SK-N-SH treated with all-trans-retinoic acid at 6 μM for 48 hours (cell line): ENCODE measurements around the gene NPC1.

ENCODE experiments used
- ATAC-seq: fragments of 200-7000 bp; cut with Tn5 transposase; 3 replicates; pipeline ENCODE4 v1.9.1; 2020; ENCODE audit warnings: mild to moderate bottlenecking, moderate library complexity
- ARNTL ChIP-seq: fragments of 450-650 bp; formaldehyde crosslinking; IDR thresholded peaks from 2 replicates; pipeline ENCODE4 v1.5.0; 2020; ENCODE audit warnings: low read depth, mild to moderate bottlenecking, moderate library complexity, borderline replicate concordance
- BACH2 ChIP-seq: fragments of 250-450 bp; sonication (Bioruptor Pico); IDR thresholded peaks from 2 replicates; pipeline ENCODE4 v1.9.0; 2021; ENCODE audit warnings: mild to moderate bottlenecking, borderline replicate concordance
- CREB5 ChIP-seq: fragments of 250-450 bp; sonication (Bioruptor Pico); IDR thresholded peaks from 2 replicates; pipeline ENCODE4 v1.5.1; 2020; ENCODE audit warnings: low read depth, mild to moderate bottlenecking, moderate library complexity
- ESRRG ChIP-seq: fragments of 250-450 bp; sonication (Bioruptor Pico); IDR thresholded peaks from 2 replicates; pipeline ENCODE4 v1.6.1; 2021; ENCODE audit warnings: mild to moderate bottlenecking
- GLIS3 ChIP-seq: fragments of 250-450 bp; sonication (Bioruptor Pico); IDR thresholded peaks from 2 replicates; pipeline ENCODE4 v1.5.0; 2020; ENCODE audit warnings: mild to moderate bottlenecking, moderate library complexity
- ISL1 ChIP-seq: fragments of 250-450 bp; sonication (Bioruptor Pico); IDR thresholded peaks from 2 replicates; pipeline ENCODE4 v2.1.2; 2022; ENCODE audit warnings: mild to moderate bottlenecking, moderate library complexity
- OSR1 ChIP-seq: fragments of 250-450 bp; sonication (Bioruptor Pico); IDR thresholded peaks from 2 replicates; pipeline ENCODE4 v1.8.0; 2022; ENCODE audit warnings: moderate library complexity, mild to moderate bottlenecking, inconsistent platforms
- PATZ1 ChIP-seq: fragments of 250-450 bp; sonication (Bioruptor Pico); IDR thresholded peaks from 2 replicates; pipeline ENCODE4 v1.8.0; 2020; ENCODE audit warnings: mild to moderate bottlenecking, moderate library complexity, borderline replicate concordance
- POU6F1 ChIP-seq: fragments of 250-450 bp; sonication (Bioruptor Pico); IDR thresholded peaks from 2 replicates; pipeline ENCODE4 v1.8.0; 2021; ENCODE audit warnings: low read depth, mild to moderate bottlenecking, moderate library complexity, borderline replicate concordance
- PPARA ChIP-seq: fragments of 250-450 bp; sonication (Bioruptor Pico); IDR thresholded peaks from 2 replicates; pipeline ENCODE4 v1.5.0; 2020; ENCODE audit warnings: mild to moderate bottlenecking, borderline replicate concordance
- RARB ChIP-seq: fragments of 250-450 bp; sonication (Bioruptor Pico); IDR thresholded peaks from 2 replicates; pipeline ENCODE4 v1.8.0; 2021; ENCODE audit warnings: mild to moderate bottlenecking, moderate library complexity
- TCF4 ChIP-seq: fragments of 250-450 bp; sonication (Bioruptor Pico); IDR thresholded peaks from 2 replicates; pipeline ENCODE4 v1.8.0; 2021; ENCODE audit warnings: mild to moderate bottlenecking, moderate library complexity, borderline replicate concordance
- TOX ChIP-seq: fragments of 250-450 bp; sonication (Bioruptor Pico); IDR thresholded peaks from 2 replicates; pipeline ENCODE4 v1.8.0; 2021; ENCODE audit warnings: mild to moderate bottlenecking, moderate library complexity, borderline replicate concordance
- TSHZ2 ChIP-seq: fragments of 250-450 bp; sonication (Bioruptor Pico); IDR thresholded peaks from 2 replicates; pipeline ENCODE4 v1.5.0; 2020; ENCODE audit warnings: mild to moderate bottlenecking, moderate library complexity
- ZC3H10 ChIP-seq: fragments of 250-450 bp; sonication (Bioruptor Pico); IDR thresholded peaks from 2 replicates; pipeline ENCODE4 v1.5.1; 2021; ENCODE audit warnings: mild to moderate bottlenecking, moderate library complexity
- ZFP3 ChIP-seq: fragments of 250-450 bp; sonication (Bioruptor Pico); IDR thresholded peaks from 2 replicates; pipeline ENCODE4 v1.5.0; 2020; ENCODE audit warnings: mild to moderate bottlenecking, moderate library complexity
- ZFP30 ChIP-seq: fragments of 450-650 bp; formaldehyde crosslinking; IDR thresholded peaks from 2 replicates; pipeline ENCODE4 v1.5.0; 2022; ENCODE audit warnings: mild to moderate bottlenecking, moderate library complexity
- ZNF565 ChIP-seq: fragments of 450-650 bp; formaldehyde crosslinking; conservative IDR thresholded peaks from 2 replicates; pipeline ENCODE4 v1.5.0; 2020; ENCODE audit warnings: low read depth, mild to moderate bottlenecking, moderate library complexity
- ZNF70 ChIP-seq: fragments of 450-650 bp; formaldehyde crosslinking; IDR thresholded peaks from 2 replicates; pipeline ENCODE4 v1.5.0; 2020; ENCODE audit warnings: mild to moderate bottlenecking, moderate library complexity
- ZNF8 ChIP-seq: fragments of 450-650 bp; formaldehyde crosslinking; IDR thresholded peaks from 2 replicates; pipeline ENCODE4 v1.5.0; 2020; ENCODE audit warnings: mild to moderate bottlenecking, moderate library complexity

The NPC1 gene

GRCh38 chr18:23498877-23499276 is 87.4 kb downstream of the NPC1 start:
- ATAC-seq: peak; percentile 75
- no peak for TF ChIP-seq BACH2 (CRISPR knock-in tag)
- TF ChIP-seq ARNTL (CRISPR knock-in tag): no peak
- TF ChIP-seq RARB (CRISPR knock-in tag): no peak
- no peak for TF ChIP-seq ZFP3
- no peak for TF ChIP-seq ZNF70 (CRISPR knock-in tag)
- no peak for TF ChIP-seq GLIS3 (CRISPR knock-in tag)
- no peak for TF ChIP-seq CREB5
- TF ChIP-seq TCF4 (CRISPR knock-in tag): no peak
- TF ChIP-seq TSHZ2 (CRISPR knock-in tag): no peak

- ATAC-seq: no peak
- TF ChIP-seq RARB (CRISPR knock-in tag) (no peak), POU6F1 (CRISPR knock-in tag) (no peak), OSR1 (CRISPR knock-in tag) (no peak), ZNF8 (CRISPR knock-in tag) (no peak), ARNTL (CRISPR knock-in tag) (no peak), ZNF565 (CRISPR knock-in tag) (no peak), ZNF70 (CRISPR knock-in tag) (no peak), ZFP30 (CRISPR knock-in tag) (no peak), ESRRG (CRISPR knock-in tag) (no peak), TOX (CRISPR knock-in tag) (no peak)
These were observed 88.2 kb downstream of the NPC1 start for GRCh38 chr18:23498117-23498516.

GRCh38 chr18:23495723-23496440 is 90.4 kb downstream of the NPC1 start:
- TF ChIP-seq ZC3H10 (no peak), PATZ1 (CRISPR knock-in tag) (no peak), ARNTL (CRISPR knock-in tag) (no peak), ZFP30 (CRISPR knock-in tag) (no peak), BACH2 (CRISPR knock-in tag) (no peak)
- ATAC-seq: no peak

- ATAC-seq: no peak
- TF ChIP-seq RARB (CRISPR knock-in tag) (no peak), ZNF565 (CRISPR knock-in tag) (no peak), PPARA (CRISPR knock-in tag) (no peak), ZNF8 (CRISPR knock-in tag) (no peak), OSR1 (CRISPR knock-in tag) (no peak), ZFP30 (CRISPR knock-in tag) (no peak), ESRRG (CRISPR knock-in tag) (no peak), ISL1 (CRISPR knock-in tag) (no peak), TOX (CRISPR knock-in tag) (no peak), ZFP3 (no peak), GLIS3 (CRISPR knock-in tag) (no peak), TSHZ2 (CRISPR knock-in tag) (no peak), ZC3H10 (no peak), CREB5 (no peak)
These were observed 91.3 kb downstream of the NPC1 start for GRCh38 chr18:23494992-23495391.
